Esophagus muscularis mucosa (tissue), 3 donors: ENCODE measurements around the gene STRBP.

Source experiments
- CTCF ChIP-seq, 3 experiments: fragments of 200-600 bp in 2 of 3; fragments of 450-650 bp in 1 of 3; sonication (generic) in 2 of 3; IDR thresholded peaks; one replicate each; pipeline ENCODE4 v1.5.1; 2017 to 2019; ENCODE audit warnings: antibody characterized with exemption in 3 of 3, mild to moderate bottlenecking in 2 of 3, moderate library complexity in 1 of 3
- POLR2AphosphoS5 ChIP-seq, 2 donors: sonication (generic); formaldehyde crosslinking; IDR thresholded peaks; one replicate each; pipeline ENCODE4 v1.6.1; 2017; ENCODE audit warnings: antibody characterized with exemption in 2 of 2

- no peak for TF ChIP-seq CTCF (IDR thresholded peaks at IDR 0.05)
- TF ChIP-seq POLR2AphosphoS5 (IDR thresholded peaks at IDR 0.05): no peak
Observed at GRCh38 chr9:123168586-123168985, 99.8 kb downstream of the STRBP start.
